Measurements from ENCODE around the gene SH3GL1.

The SH3GL1 gene

GRCh38 chr19:4425537-4425936, 25.2 kb upstream of the SH3GL1 start:
- TF ChIP-seq CTCF (conservative IDR thresholded peaks at IDR 0.05; ENCODE audit: control insufficient read depth, insufficient read depth, low read depth, low read length) = no peak
- peak; percentile 95 for DNase-seq (ENCODE audit: low read depth)
- no peak overlapping the region for H3K4me3 ChIP-seq (ENCODE audit: control insufficient read depth, low read depth, low read length)

GRCh38 chr19:4423416-4424126, 23.2 kb upstream of the SH3GL1 start:
- TF ChIP-seq CTCF (conservative IDR thresholded peaks at IDR 0.05; ENCODE audit: control insufficient read depth, insufficient read depth, low read depth, low read length) = no peak
- no peak overlapping the region for H3K4me3 ChIP-seq (ENCODE audit: control insufficient read depth, low read depth, low read length)
- DNase-seq (ENCODE audit: low read depth) = no peak

GRCh38 chr19:4416268-4416667, 15.9 kb upstream of the SH3GL1 start:
- DNase-seq (ENCODE audit: low read depth) = no peak
- H3K4me3 ChIP-seq (ENCODE audit: control insufficient read depth, low read depth, low read length) = no peak overlapping the region
- TF ChIP-seq CTCF (conservative IDR thresholded peaks at IDR 0.05; ENCODE audit: control insufficient read depth, insufficient read depth, low read depth, low read length) = no peak

GRCh38 chr19:4415352-4415751, 15.0 kb upstream of the SH3GL1 start:
- DNase-seq (ENCODE audit: low read depth) = no peak

GRCh38 chr19:4414800-4415321, 14.5 kb upstream of the SH3GL1 start:
- DNase-seq (ENCODE audit: low read depth) = peak; percentile 41
- TF ChIP-seq CTCF (conservative IDR thresholded peaks at IDR 0.05; ENCODE audit: control insufficient read depth, insufficient read depth, low read depth, low read length) = no peak
- no peak overlapping the region for H3K4me3 ChIP-seq (ENCODE audit: control insufficient read depth, low read depth, low read length)

More at GRCh38 chr19:4415352-4415751, 15.0 kb upstream of the SH3GL1 start:
- no peak for TF ChIP-seq CTCF (conservative IDR thresholded peaks at IDR 0.05; ENCODE audit: control insufficient read depth, insufficient read depth, low read depth, low read length)
- H3K4me3 ChIP-seq (ENCODE audit: control insufficient read depth, low read depth, low read length) = no peak overlapping the region

- DNase-seq (ENCODE audit: low read depth) = peak; percentile 75
- TF ChIP-seq CTCF (conservative IDR thresholded peaks at IDR 0.05; ENCODE audit: control insufficient read depth, insufficient read depth, low read depth, low read length) = no peak
- no peak overlapping the region for H3K4me3 ChIP-seq (ENCODE audit: control insufficient read depth, low read depth, low read length)
These were observed 13.9 kb upstream of the SH3GL1 start for GRCh38 chr19:4414144-4414799.

Measured in fibroblast of mammary gland (primary cell).